Stomach (tissue), 4 donors: Measurements from ENCODE around the gene MYO5A.

Source experiments
- EP300 ChIP-seq: sonication (generic); formaldehyde crosslinking; IDR thresholded peaks from one replicate; pipeline ENCODE4 v1.6.1; 2017; ENCODE audit warnings: antibody characterized with exemption
- POLR2A ChIP-seq, 4 donors: fragments of 450-650 bp; IDR thresholded peaks; one replicate each; pipeline ENCODE4 v1.6.1; 2016; ENCODE audit warnings: antibody characterized with exemption in 4 of 4, control low read depth in 2 of 4, mild to moderate bottlenecking in 1 of 4, moderate library complexity in 1 of 4
- POLR2AphosphoS5 ChIP-seq, 3 donors: sonication (generic); formaldehyde crosslinking; IDR thresholded peaks; one replicate each; pipeline ENCODE4 v1.6.1; 2016; ENCODE audit warnings: antibody characterized with exemption in 3 of 3
- TF ChIP-seq, protein P1 (sequence below), 7 experiments: fragments of 450-650 bp in 4 of 7; fragments of 200-600 bp in 3 of 7; sonication (generic) in 3 of 7; IDR thresholded peaks; one replicate each; pipeline ENCODE4 v1.5.1; 2016 to 2019; ENCODE audit warnings: antibody characterized with exemption in 7 of 7, control low read depth in 2 of 7, mild to moderate bottlenecking in 1 of 7

DNA sequence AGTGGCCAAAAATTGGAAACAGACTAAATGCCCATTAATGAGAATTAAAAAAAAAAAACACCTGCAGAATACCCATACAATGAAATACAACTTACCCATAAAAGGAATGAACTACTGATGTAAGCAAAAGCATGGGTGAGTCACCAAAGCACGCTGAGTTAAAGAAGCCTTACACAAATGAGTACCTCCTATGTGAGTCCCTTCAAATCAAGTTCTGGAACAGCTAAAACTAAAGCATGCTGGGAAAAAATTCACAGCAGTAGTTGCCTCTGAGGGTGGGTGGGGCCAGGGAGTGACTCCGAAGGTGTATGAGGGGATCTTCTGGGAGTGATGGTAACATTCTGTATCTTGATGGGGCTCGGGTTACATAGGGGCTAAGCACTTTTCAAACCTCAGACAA, 244.5 kb downstream of the MYO5A start:
- TF ChIP-seq, protein P1, sequence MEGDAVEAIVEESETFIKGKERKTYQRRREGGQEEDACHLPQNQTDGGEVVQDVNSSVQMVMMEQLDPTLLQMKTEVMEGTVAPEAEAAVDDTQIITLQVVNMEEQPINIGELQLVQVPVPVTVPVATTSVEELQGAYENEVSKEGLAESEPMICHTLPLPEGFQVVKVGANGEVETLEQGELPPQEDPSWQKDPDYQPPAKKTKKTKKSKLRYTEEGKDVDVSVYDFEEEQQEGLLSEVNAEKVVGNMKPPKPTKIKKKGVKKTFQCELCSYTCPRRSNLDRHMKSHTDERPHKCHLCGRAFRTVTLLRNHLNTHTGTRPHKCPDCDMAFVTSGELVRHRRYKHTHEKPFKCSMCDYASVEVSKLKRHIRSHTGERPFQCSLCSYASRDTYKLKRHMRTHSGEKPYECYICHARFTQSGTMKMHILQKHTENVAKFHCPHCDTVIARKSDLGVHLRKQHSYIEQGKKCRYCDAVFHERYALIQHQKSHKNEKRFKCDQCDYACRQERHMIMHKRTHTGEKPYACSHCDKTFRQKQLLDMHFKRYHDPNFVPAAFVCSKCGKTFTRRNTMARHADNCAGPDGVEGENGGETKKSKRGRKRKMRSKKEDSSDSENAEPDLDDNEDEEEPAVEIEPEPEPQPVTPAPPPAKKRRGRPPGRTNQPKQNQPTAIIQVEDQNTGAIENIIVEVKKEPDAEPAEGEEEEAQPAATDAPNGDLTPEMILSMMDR (IDR thresholded peaks at IDR 0.05) = no peak
- no peak for TF ChIP-seq EP300
- TF ChIP-seq POLR2A (IDR thresholded peaks at IDR 0.05) = no peak
- TF ChIP-seq POLR2AphosphoS5 (IDR thresholded peaks at IDR 0.05) = no peak
